Measurements from ENCODE around the gene LONP1. TPM values are rescaled to one million over a fixed set of nuclear protein-coding genes. Genes with fewer than 3 reads are reported as not detected.

The LONP1 gene
- total RNA-seq, 1 donor = 46.4 TPM

DNA sequence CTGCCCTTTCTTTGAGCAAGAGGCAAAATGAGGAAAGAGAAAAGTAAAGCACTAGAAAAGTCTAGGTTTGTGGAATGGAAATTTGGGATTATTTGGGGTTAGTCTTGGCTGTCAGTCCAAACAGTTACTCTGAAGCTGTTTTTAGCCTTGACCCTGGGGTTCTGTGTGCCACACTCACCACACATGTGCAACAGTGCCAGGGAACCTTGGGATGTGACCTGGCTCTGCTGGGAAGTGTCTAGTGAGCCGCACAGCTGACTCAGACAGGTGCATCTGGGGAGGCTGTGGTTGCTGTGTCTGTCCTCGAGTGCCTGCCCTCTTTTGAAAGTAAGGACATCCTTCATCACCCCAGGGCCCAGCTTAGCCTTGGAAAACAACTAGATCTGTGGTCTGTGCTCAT is 55.4 kb downstream of the LONP1 start:
- Histone ChIP-seq H3K9me3 (ENCODE audit: low read depth, low read length) (no peaks in the 10 kb centered on the region), H3K4me1 (ENCODE audit: insufficient read depth, low read length) (no peaks in the 10 kb centered on the region), H3K4me3 (ENCODE audit: low read length) (no peak overlapping the region), H3K27me3 (ENCODE audit: insufficient read depth, low read length) (no peaks in the 10 kb centered on the region)

- no peaks in the 10 kb centered on the region for H3K27me3 ChIP-seq (ENCODE audit: insufficient read depth, low read length)
- no peaks in the 10 kb centered on the region for H3K9me3 ChIP-seq (ENCODE audit: low read depth, low read length)
- no peaks in the 10 kb centered on the region for H3K4me1 ChIP-seq (ENCODE audit: insufficient read depth, low read length)
- no peak overlapping the region for H3K4me3 ChIP-seq (ENCODE audit: low read length)
Observed at GRCh38 chr19:5663904-5664303, 56.0 kb downstream of the LONP1 start.

- H3K4me1 ChIP-seq (ENCODE audit: insufficient read depth, low read length) = no peaks in the 10 kb centered on the region
Observed at GRCh38 chr19:5661483-5661882, 58.5 kb downstream of the LONP1 start.

DNA sequence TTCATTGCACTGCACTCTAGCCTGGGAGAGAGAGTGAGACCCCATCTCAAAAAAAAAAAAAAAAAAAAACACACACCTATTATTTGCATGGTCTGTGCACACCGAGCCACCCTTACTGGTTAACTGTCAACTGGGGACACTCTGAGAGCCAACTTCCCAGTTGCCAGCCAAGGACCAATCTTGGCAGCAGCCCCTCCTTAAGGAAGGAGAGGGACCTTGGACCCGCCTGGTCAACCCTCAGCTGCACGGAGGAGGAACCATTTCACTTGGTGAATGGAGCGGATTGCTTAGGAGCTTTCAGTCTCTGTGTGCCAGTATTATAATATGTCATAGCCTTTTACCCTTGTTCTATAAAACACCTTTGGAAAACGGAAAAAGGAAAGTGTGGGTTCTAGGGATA is 64.5 kb downstream of the LONP1 start:
- Histone ChIP-seq H3K4me3 (ENCODE audit: low read length) (no peak overlapping the region), H3K4me1 (ENCODE audit: insufficient read depth, low read length) (no peaks in the 10 kb centered on the region), H3K27me3 (ENCODE audit: insufficient read depth, low read length) (no peaks in the 10 kb centered on the region), H3K9me3 (ENCODE audit: low read depth, low read length) (no peaks in the 10 kb centered on the region)

More at GRCh38 chr19:5661483-5661882, 58.5 kb downstream of the LONP1 start:
- H3K27me3 ChIP-seq (ENCODE audit: insufficient read depth, low read length) = no peaks in the 10 kb centered on the region
- no peak overlapping the region for H3K4me3 ChIP-seq (ENCODE audit: low read length)
- no peaks in the 10 kb centered on the region for H3K9me3 ChIP-seq (ENCODE audit: low read depth, low read length)

GRCh38 chr19:5654931-5655330 is 65.0 kb downstream of the LONP1 start:
- H3K9me3 ChIP-seq (ENCODE audit: low read depth, low read length) = no peaks in the 10 kb centered on the region
- H3K27me3 ChIP-seq (ENCODE audit: insufficient read depth, low read length) = no peaks in the 10 kb centered on the region
- H3K4me1 ChIP-seq (ENCODE audit: insufficient read depth, low read length) = no peaks in the 10 kb centered on the region
- H3K4me3 ChIP-seq (ENCODE audit: low read length) = no peak overlapping the region

DNA sequence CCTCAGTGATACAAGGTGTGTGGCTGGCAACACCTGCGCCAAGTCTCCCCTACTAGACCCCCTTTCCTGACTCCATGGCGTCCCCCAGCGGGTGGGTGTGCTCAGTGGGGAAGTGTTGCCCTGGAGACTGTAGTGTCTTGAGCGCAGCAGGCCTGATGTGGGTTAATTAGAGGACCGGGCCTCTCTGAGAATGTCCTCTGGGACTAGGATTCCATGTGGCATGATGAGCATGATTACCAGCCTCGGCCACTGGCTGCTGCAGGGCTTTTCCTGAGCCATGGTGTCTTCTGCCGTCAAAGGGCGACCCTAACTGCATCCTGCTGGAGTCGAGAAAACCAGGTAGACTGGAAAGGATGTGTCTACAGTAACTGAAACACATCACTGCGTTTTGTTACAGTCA is 67.7 kb downstream of the LONP1 start:
- no peaks in the 10 kb centered on the region for H3K9me3 ChIP-seq (ENCODE audit: low read depth, low read length)
- no peak overlapping the region for H3K4me3 ChIP-seq (ENCODE audit: low read length)
- no peaks in the 10 kb centered on the region for H3K27me3 ChIP-seq (ENCODE audit: insufficient read depth, low read length)
- no peaks in the 10 kb centered on the region for H3K4me1 ChIP-seq (ENCODE audit: insufficient read depth, low read length)

GRCh38 chr19:5651361-5651760 is 68.6 kb downstream of the LONP1 start:
- Histone ChIP-seq H3K4me1 (ENCODE audit: insufficient read depth, low read length) (no peaks in the 10 kb centered on the region), H3K9me3 (ENCODE audit: low read depth, low read length) (no peaks in the 10 kb centered on the region), H3K4me3 (ENCODE audit: low read length) (no peak overlapping the region), H3K27me3 (ENCODE audit: insufficient read depth, low read length) (no peaks in the 10 kb centered on the region)

DNA sequence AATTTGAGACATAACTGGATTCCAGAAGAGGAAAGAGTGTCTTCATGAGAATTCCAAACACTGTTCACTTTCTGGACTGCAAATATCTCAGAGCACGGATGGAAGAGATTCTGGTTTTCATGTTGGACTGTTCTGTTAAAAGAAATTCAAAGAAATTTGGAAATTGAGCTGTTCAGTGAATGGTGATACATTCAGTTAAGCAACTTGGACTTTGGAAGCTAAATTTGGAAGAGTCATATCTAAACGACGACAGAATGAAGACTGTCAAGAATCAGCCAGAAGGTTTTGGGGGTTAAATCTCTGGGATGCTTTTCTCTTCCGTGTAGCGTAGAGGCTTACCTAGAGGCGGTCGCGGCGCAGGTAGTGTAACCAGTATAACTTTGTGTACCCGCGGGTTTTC is 71.5 kb downstream of the LONP1 start:
- Histone ChIP-seq H3K9me3 (ENCODE audit: low read depth, low read length) (no peaks in the 10 kb centered on the region), H3K27me3 (ENCODE audit: insufficient read depth, low read length) (no peaks in the 10 kb centered on the region), H3K4me3 (ENCODE audit: low read length) (no peak overlapping the region), H3K4me1 (ENCODE audit: insufficient read depth, low read length) (no peaks in the 10 kb centered on the region)

GRCh38 chr19:5646703-5647102 is 73.2 kb downstream of the LONP1 start:
- Histone ChIP-seq H3K4me1 (ENCODE audit: insufficient read depth, low read length) (no peaks in the 10 kb centered on the region), H3K4me3 (ENCODE audit: low read length) (no peak overlapping the region), H3K27me3 (ENCODE audit: insufficient read depth, low read length) (no peaks in the 10 kb centered on the region), H3K9me3 (ENCODE audit: low read depth, low read length) (no peaks in the 10 kb centered on the region)

GRCh38 chr19:5645409-5645808 is 74.5 kb downstream of the LONP1 start:
- no peaks in the 10 kb centered on the region for H3K27me3 ChIP-seq (ENCODE audit: insufficient read depth, low read length)
- H3K4me3 ChIP-seq (ENCODE audit: low read length) = no peak overlapping the region
- H3K4me1 ChIP-seq (ENCODE audit: insufficient read depth, low read length) = no peaks in the 10 kb centered on the region
- H3K9me3 ChIP-seq (ENCODE audit: low read depth, low read length) = no peaks in the 10 kb centered on the region

DNA sequence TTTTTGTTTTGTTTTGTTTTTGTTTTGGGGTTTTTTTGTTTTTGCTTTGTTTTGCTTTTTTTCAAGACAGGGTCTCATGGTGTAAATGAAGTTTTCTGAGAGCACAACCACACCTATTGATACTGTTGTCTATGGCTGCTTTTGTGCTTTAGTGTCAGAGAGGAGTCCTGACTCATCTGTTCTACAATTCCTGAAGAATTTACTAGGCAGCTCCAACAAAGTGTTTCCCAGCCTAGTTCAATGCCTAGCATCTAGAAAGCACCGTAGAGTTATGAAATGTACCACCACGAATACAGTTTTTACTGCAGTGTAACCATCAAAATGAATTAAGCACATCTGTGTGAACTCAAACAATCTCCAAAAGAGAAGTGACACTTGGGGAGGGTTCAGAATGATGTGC is 75.9 kb downstream of the LONP1 start:
- Histone ChIP-seq H3K27me3 (ENCODE audit: insufficient read depth, low read length) (no peaks in the 10 kb centered on the region), H3K9me3 (ENCODE audit: low read depth, low read length) (no peaks in the 10 kb centered on the region), H3K4me3 (ENCODE audit: low read length) (no peak overlapping the region), H3K4me1 (ENCODE audit: insufficient read depth, low read length) (no peaks in the 10 kb centered on the region)

- no peaks in the 10 kb centered on the region for H3K27me3 ChIP-seq (ENCODE audit: insufficient read depth, low read length)
- H3K9me3 ChIP-seq (ENCODE audit: low read depth, low read length) = no peaks in the 10 kb centered on the region
- no peaks in the 10 kb centered on the region for H3K4me1 ChIP-seq (ENCODE audit: insufficient read depth, low read length)
- no peak overlapping the region for H3K4me3 ChIP-seq (ENCODE audit: low read length)
Observed at GRCh38 chr19:5643060-5643459, 76.9 kb downstream of the LONP1 start.

- H3K27me3 ChIP-seq (ENCODE audit: insufficient read depth, low read length) = no peaks in the 10 kb centered on the region
- peaks cover 4% of the 10 kb centered on the region for H3K4me1 ChIP-seq (ENCODE audit: insufficient read depth, low read length)
- H3K9me3 ChIP-seq (ENCODE audit: low read depth, low read length) = no peaks in the 10 kb centered on the region
- no peak overlapping the region for H3K4me3 ChIP-seq (ENCODE audit: low read length)
Observed at GRCh38 chr19:5642204-5642603, 77.7 kb downstream of the LONP1 start.

Other genes starting within 250 kb of the LONP1 start
- gene TINCR, start 152.2 kb downstream of the LONP1 start, total RNA-seq = 0.84 TPM
- gene SAFB2, start 97.4 kb downstream of the LONP1 start, total RNA-seq = 107 TPM
- 140 TPM for gene SAFB, start 97.1 kb downstream of the LONP1 start, total RNA-seq
- 8.5 TPM for gene MICOS13, start 39.6 kb downstream of the LONP1 start, total RNA-seq
- 3.5 TPM for gene HSD11B1L, start 39.1 kb downstream of the LONP1 start, total RNA-seq
- 378 TPM for gene RPL36, start 29.9 kb downstream of the LONP1 start, total RNA-seq
- not detected for gene CATSPERD, start 491 bp upstream of the LONP1 start, total RNA-seq
- gene PRR22, start 64.6 kb upstream of the LONP1 start, total RNA-seq = 0.42 TPM
- gene DUS3L, start 71.0 kb upstream of the LONP1 start, total RNA-seq = 42.8 TPM
- 0.10 TPM for gene NRTN, start 84.9 kb upstream of the LONP1 start, total RNA-seq
- gene FUT6, start 119.6 kb upstream of the LONP1 start, total RNA-seq = not detected
- 0.21 TPM for gene FUT3, start 131.3 kb upstream of the LONP1 start, total RNA-seq
- 3.8 TPM for gene FUT5, start 150.4 kb upstream of the LONP1 start, total RNA-seq
- 59.5 TPM for gene NDUFA11, start 183.6 kb upstream of the LONP1 start, total RNA-seq
- 18.2 TPM for gene VMAC, start 184.7 kb upstream of the LONP1 start, total RNA-seq
- gene CAPS, start 194.1 kb upstream of the LONP1 start, total RNA-seq = 10.6 TPM

Data from mononuclear cell (primary cell).